GM19467 (cell line): ENCODE measurements around the gene VPREB1.
"Not testable (repeated sequence)": the region's sequence is repeated elsewhere in the genome, so short reads cannot be mapped to it uniquely, and the experiment has no call there.

Source experiments
- ATAC-seq: cut with Tn5 transposase; IDR thresholded peaks from one replicate; pipeline ENCODE4 v1.9.1; 2021; ENCODE audit warnings: mild to moderate bottlenecking, moderate library complexity; ENCODE audit not compliant: unreplicated experiment

VPREB1 gene

GRCh38 chr22:22244316-22245250 is at the start of gene VPREB1:
VPREB1 (plus strand) TSS chr22:22244786; CDS start chr22:22244814, 28 bp downstream.
- no peak for ATAC-seq

GRCh38 chr22:22194931-22195264 is 49.7 kb upstream of the VPREB1 start:
- ATAC-seq = no peak

- ATAC-seq = peak; percentile 59
These were observed 49.1 kb upstream of the VPREB1 start for GRCh38 chr22:22195265-22196017.

GRCh38 chr22:22196018-22196533 is 48.5 kb upstream of the VPREB1 start:
- ATAC-seq = peak; percentile 40

- ATAC-seq = no peak
These were observed 47.6 kb upstream of the VPREB1 start for GRCh38 chr22:22196833-22197477.

- no peak for ATAC-seq
These were observed 46.6 kb upstream of the VPREB1 start for GRCh38 chr22:22197993-22198402.

DNA sequence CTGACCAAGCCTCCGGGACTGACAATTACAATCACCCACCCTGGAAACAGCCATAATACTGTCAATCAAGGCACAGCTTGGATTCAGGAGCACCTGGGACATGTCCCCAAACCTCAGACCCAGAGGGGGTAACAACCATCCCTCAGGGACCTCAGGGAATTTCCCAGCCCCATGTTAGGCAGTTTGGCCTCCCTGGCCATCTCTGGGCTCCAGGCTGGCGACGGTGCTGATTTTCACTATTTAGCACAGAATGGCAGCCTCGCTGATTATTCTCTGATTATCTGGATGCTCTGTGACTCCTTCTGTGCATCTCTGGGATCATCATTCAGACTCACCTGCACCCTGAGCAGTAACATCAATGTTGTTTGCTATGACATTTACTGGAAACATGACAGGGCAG is 45.8 kb upstream of the VPREB1 start:
- no peak for ATAC-seq

DNA sequence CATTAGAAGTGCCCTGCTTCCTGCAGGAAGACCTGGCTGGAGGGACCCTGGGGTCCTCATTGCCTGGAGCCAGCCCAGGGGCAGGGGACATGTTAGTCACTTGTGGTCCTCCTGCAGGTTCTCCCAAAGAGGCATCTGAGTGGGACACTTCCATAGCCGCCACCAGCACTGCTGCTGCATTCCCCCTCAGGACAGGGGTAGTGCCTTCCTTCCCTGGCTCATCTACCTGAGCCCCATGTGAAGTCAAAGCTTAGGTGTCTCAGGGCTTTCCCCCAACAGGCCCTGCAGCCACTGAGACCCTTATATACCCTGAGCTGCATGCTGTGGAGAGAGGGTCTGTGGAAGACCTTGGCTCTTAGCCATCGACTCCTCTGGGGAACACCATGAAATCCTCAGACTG is 45.0 kb upstream of the VPREB1 start:
- no peak for ATAC-seq

GRCh38 chr22:22200569-22201184 is 43.9 kb upstream of the VPREB1 start:
- no peak for ATAC-seq

- ATAC-seq = no peak
These were observed 43.2 kb upstream of the VPREB1 start for GRCh38 chr22:22201185-22201929.

- no peak for ATAC-seq
These were observed 42.6 kb upstream of the VPREB1 start for GRCh38 chr22:22201930-22202343.

GRCh38 chr22:22203048-22203971 is 41.3 kb upstream of the VPREB1 start:
- no peak for ATAC-seq

GRCh38 chr22:22207845-22208564 is 36.6 kb upstream of the VPREB1 start:
- peak; percentile 90 for ATAC-seq

DNA sequence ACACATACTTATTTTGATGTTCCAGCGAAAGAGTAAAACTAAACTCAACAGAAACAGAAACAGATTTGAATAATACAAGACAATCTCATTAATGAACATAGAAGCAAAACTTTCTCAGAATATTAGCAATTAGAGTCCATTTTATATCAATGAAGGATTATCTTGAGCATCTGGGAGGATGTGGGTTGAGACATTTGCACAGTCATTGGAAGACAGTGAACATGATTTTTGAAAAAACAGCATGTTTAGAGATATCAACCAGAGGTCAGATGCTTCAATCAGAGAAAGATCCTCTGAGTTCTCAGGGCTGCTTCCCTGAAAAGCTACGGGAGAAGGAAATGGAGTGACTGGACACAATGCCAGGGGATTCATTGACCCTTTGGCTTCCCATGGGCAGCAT is 35.9 kb upstream of the VPREB1 start:
- no peak for ATAC-seq

DNA sequence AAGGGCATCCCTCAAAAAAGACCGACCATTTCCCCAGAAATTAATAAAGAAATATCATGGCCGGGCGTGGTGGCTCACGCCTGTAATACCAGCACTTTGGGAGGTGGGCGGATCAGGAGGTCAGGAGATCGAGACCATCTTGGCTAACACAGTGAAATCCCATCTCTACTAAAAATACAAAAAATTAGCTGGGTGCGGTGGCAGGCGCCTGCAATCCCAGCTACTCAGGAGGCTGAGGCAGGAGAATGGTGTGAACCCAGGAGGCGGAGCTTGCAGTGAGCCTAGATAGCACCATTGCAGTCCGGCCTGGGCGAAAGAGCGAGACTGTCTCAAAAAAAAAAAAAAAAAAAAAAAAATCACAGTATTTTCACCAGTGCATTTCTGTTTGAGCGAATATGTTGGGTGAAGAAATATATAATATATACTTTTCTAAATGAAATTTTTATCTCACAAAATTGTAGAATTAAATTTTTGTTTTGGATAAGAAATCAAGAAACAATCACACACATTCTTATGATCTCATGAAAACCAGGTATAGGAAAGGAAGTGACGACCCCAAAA is 35.4 kb upstream of the VPREB1 start:
- ATAC-seq = not testable (repeated sequence)

GRCh38 chr22:22210375-22210774 is 34.2 kb upstream of the VPREB1 start:
- ATAC-seq = no peak

- no peak for ATAC-seq
These were observed 33.4 kb upstream of the VPREB1 start for GRCh38 chr22:22210889-22211833.
